NCI-H69 (cell line): ENCODE measurements around the gene RPL22L1.
"Not testable (repeated sequence)": the region's sequence is repeated elsewhere in the genome, so short reads cannot be mapped to it uniquely, and the experiment has no call there.

Experiments used
- DNase-seq: peaks from one replicate; lab custom pipeline; 2025; lab: John Stamatoyannopoulos, UW

RPL22L1 gene

GRCh38 chr3:170869645-170870593, at the start of gene RPL22L1:
Gene RPL22L1 (minus strand): TSS chr3:170870195. CDS start chr3:170870167, 28 bp downstream.
- DNase-seq = no peak

- DNase-seq = no peak
Measured at GRCh38 chr3:170918715-170919114, 48.7 kb upstream of the RPL22L1 start.

GRCh38 chr3:170914690-170915089, 44.7 kb upstream of the RPL22L1 start:
- no peak for DNase-seq

GRCh38 chr3:170914212-170914611, 44.2 kb upstream of the RPL22L1 start:
- no peak for DNase-seq

GRCh38 chr3:170911051-170911450, 41.1 kb upstream of the RPL22L1 start:
- DNase-seq = no peak

- no peak for DNase-seq
Measured at GRCh38 chr3:170910542-170910941, 40.5 kb upstream of the RPL22L1 start.

- DNase-seq = peak; percentile 28
Measured at GRCh38 chr3:170909129-170909903, 39.3 kb upstream of the RPL22L1 start.

- peak; percentile 98 for DNase-seq
Measured at GRCh38 chr3:170908235-170909116, 38.5 kb upstream of the RPL22L1 start, which contains the start of gene EIF5A2. Gene EIF5A2 (minus strand): TSS chr3:170908637. CDS start chr3:170907806, 831 bp downstream.

- peak; percentile 37 for DNase-seq
Measured at GRCh38 chr3:170907637-170908234, 37.7 kb upstream of the RPL22L1 start.

GRCh38 chr3:170905862-170906261, 35.9 kb upstream of the RPL22L1 start:
- DNase-seq = no peak

GRCh38 chr3:170903123-170903522, 33.1 kb upstream of the RPL22L1 start:
- DNase-seq = no peak

GRCh38 chr3:170899455-170899854, 29.5 kb upstream of the RPL22L1 start:
- no peak for DNase-seq

GRCh38 chr3:170897978-170898377, 28.0 kb upstream of the RPL22L1 start:
- DNase-seq = no peak

GRCh38 chr3:170897199-170897598, 27.2 kb upstream of the RPL22L1 start:
- not testable (repeated sequence) for DNase-seq

- DNase-seq = no peak
Measured at GRCh38 chr3:170896781-170897180, 26.8 kb upstream of the RPL22L1 start.

- DNase-seq = not testable (repeated sequence)
Measured at GRCh38 chr3:170896333-170896732, 26.3 kb upstream of the RPL22L1 start.

GRCh38 chr3:170893895-170894294, 23.9 kb upstream of the RPL22L1 start:
- no peak for DNase-seq

- DNase-seq = no peak
Measured at GRCh38 chr3:170889630-170890029, 19.6 kb upstream of the RPL22L1 start.

GRCh38 chr3:170889132-170889531, 19.1 kb upstream of the RPL22L1 start:
- peak; percentile 25 for DNase-seq

- not testable (repeated sequence) for DNase-seq
Measured at GRCh38 chr3:170884109-170884930, 14.3 kb upstream of the RPL22L1 start.
